GM12878 (cell line): ENCODE data around the gene RNF41. TPM values are rescaled to one million over a fixed set of nuclear protein-coding genes. Genes with fewer than 3 reads are reported as not detected.

Experiments
- ATAC-seq: fragments of 200-7000 bp; cut with Tn5 transposase; 3 replicates; pipeline ENCODE4 v1.9.1; 2020; ENCODE audit warnings: mild to moderate bottlenecking, moderate library complexity
- BruUV-seq: library from RNA; stranded (reverse); fragments of 400-500 nt; replicated peaks from 2 replicates; lab custom pipeline; 2021; lab: Mats Ljungman, UMichigan
- CTCF ChIA-PET: fragments of 300-600 bp; sonication (Branson Sonifier 250); formaldehyde crosslinking; extraction: SDS; loops from one replicate; lab custom pipeline; 2021; ENCODE audit warnings: inconsistent platforms; lab: Yijun Ruan, JAX
- POLR2A ChIA-PET: fragments of 350-600 bp; formaldehyde crosslinking; extraction: SDS; loops from one replicate; lab custom pipeline; 2021; ENCODE audit warnings: inconsistent platforms; lab: Charles Lee
- RAD21 ChIA-PET: fragments of 300-600 bp; sonication (Branson Sonifier 250); formaldehyde crosslinking; loops from one replicate; lab custom pipeline; 2023; ENCODE audit warnings: antibody characterized with exemption; ENCODE audit not compliant: unreplicated experiment; lab: Charles Lee
- SMC1A ChIA-PET: fragments of 300-600 bp; sonication (Branson Sonifier 250); formaldehyde crosslinking; loops from one replicate; lab custom pipeline; 2023; ENCODE audit not compliant: unreplicated experiment, uncharacterized antibody; lab: Charles Lee
- DNase-seq: peaks from one replicate; pipeline ENCODE4 v3.0.0-alpha.2; 2011; ENCODE audit warnings: low read depth, low spot score
- FAIRE-seq: peaks from 3 replicates; lab custom pipeline; 2011; peaks lifted over from hg19 to GRCh38; lab: Jason Lieb, UNC
- H2AFZ ChIP-seq: 2 replicates; pipeline ENCODE4 v1.6.0; 2011; ENCODE audit warnings: low read depth, low read length, control low read depth; ENCODE audit not compliant: control insufficient read depth
- H3K27ac ChIP-seq: 2 replicates; pipeline ENCODE4 v1.5.1; 2011; ENCODE audit warnings: control low read depth; ENCODE audit not compliant: control insufficient read depth, insufficient read depth
- H3K27me3 ChIP-seq, 2 experiments: replicated peaks in 1 of 2; 2 replicates each; pipeline versions ENCODE4 v1.6.0 to v1.6.1; 2011; ENCODE audit warnings: low read length in 1 of 2; ENCODE audit not compliant: control insufficient read depth in 2 of 2, insufficient read depth in 2 of 2
- H3K36me3 ChIP-seq, 2 experiments: 2 replicates each; pipeline ENCODE4 v1.5.1; 2011; ENCODE audit warnings: low read length in 1 of 2; ENCODE audit not compliant: control insufficient read depth in 2 of 2, insufficient read depth in 2 of 2
- H3K4me1 ChIP-seq: 2 replicates; pipeline ENCODE4 v1.6.1; 2011; ENCODE audit warnings: mild to moderate bottlenecking, low read length, moderate library complexity, mixed read lengths; ENCODE audit not compliant: control insufficient read depth, insufficient read depth
- H3K4me2 ChIP-seq: 2 replicates; pipeline ENCODE4 v1.6.0; 2011; ENCODE audit warnings: control low read depth; ENCODE audit not compliant: control insufficient read depth, insufficient read depth
- H3K4me3 ChIP-seq: fragments of 200-600 bp; sonication (generic); 2 replicates; pipeline ENCODE4 v1.5.1; 2016
- H3K79me2 ChIP-seq: 2 replicates; pipeline ENCODE4 v1.6.0; 2011; ENCODE audit warnings: low read length; ENCODE audit not compliant: control insufficient read depth, insufficient read depth
- H3K9ac ChIP-seq: 2 replicates; pipeline ENCODE4 v1.8.0; 2011; ENCODE audit warnings: low read length, control low read depth, mixed read lengths; ENCODE audit not compliant: control insufficient read depth, insufficient read depth
- H3K9me3 ChIP-seq: replicated peaks from 3 replicates; pipeline ENCODE4 v1.5.1; 2011; ENCODE audit warnings: mild to moderate bottlenecking, low read length; ENCODE audit not compliant: control insufficient read depth, insufficient read depth
- H4K20me1 ChIP-seq: 2 replicates; pipeline ENCODE4 v1.6.0; 2011; ENCODE audit not compliant: control insufficient read depth, insufficient read depth
- HDAC2 ChIP-seq: fragments of 200-600 bp; sonication (generic); IDR thresholded peaks from 2 replicates; pipeline ENCODE4 v1.6.1; 2017
- NR2C1 ChIP-seq: fragments of 450-650 bp; IDR thresholded peaks from 2 replicates; pipeline ENCODE4 v1.6.1; 2017; ENCODE audit warnings: antibody characterized with exemption, mild to moderate bottlenecking, moderate library complexity
- NR2F1 ChIP-seq: fragments of 450-650 bp; conservative IDR thresholded peaks from 2 replicates; pipeline ENCODE4 v1.6.1; 2017; ENCODE audit warnings: mild to moderate bottlenecking
- WGBS: methylation state at CpG from one replicate; pipeline ENCODE4 v1.1.6; 2016; ENCODE audit warnings: low lambda C conversion rate; ENCODE audit not compliant: insufficient replicate concordance, insufficient coverage; ENCODE audit errors: missing lambda C conversion rate; 5-methylcytosine and 5-hydroxymethylcytosine counted together
- in situ Hi-C: fragments of 300-500 bp; cut with MboI; formaldehyde crosslinking; loops from 9 replicates; pipeline ENCODE4 v1.14.3; 2018; ENCODE audit warnings: mixed read lengths
- intact Hi-C: fragments of 100-400 bp; cut with micrococcal nuclease; formaldehyde crosslinking; loops from one replicate; pipeline ENCODE4 v1.14.2; 2022; ENCODE audit not compliant: unreplicated experiment
- polyA plus RNA-seq, 11 experiments: library from polyadenylated mRNA; depleted of rRNA in 4 of 11; unstranded in 6 of 11; stranded (reverse) in 5 of 11; fragments of >200 nt; fragmentation: Nextera tagmentation in 4 of 11; fragmentation: Illumina TruSeq in 1 of 11; extraction: Ambion mirVana in 4 of 11; extraction: Trizol in 1 of 11; gene quantifications; 1 replicate in 1 of 11; 2 replicates in 10 of 11; pipeline versions ENCODE4 v1.2.1 to v1.2.3, GENCODE V29; 2011 to 2016; ENCODE audit warnings: inconsistent platforms in 2 of 11, missing spikeins in 2 of 11, low read depth in 1 of 11
- total RNA-seq, 4 experiments: library from RNA; depleted of rRNA in 3 of 4; stranded (reverse); fragments of >200 nt in 3 of 4; fragmentation: Illumina TruSeq in 1 of 4; extraction: Trizol in 1 of 4; gene quantifications; 2 replicates each; pipeline versions ENCODE4 v1.2.1 to v1.2.3, GENCODE V29; 2013 to 2021
- TF ChIP-seq, protein P1 (sequence below): fragments of 450-650 bp; IDR thresholded peaks from 2 replicates; pipeline ENCODE4 v1.6.1; 2016; ENCODE audit warnings: mild to moderate bottlenecking, moderate library complexity, borderline replicate concordance

Gene RNF41
- total and polyA plus RNA-seq, 10 of the 15 experiments (the other 5 are each of a cell fraction or from before 2014, with no cell fraction given): 11.1 to 47.8 (median 30.6) TPM

DNA sequence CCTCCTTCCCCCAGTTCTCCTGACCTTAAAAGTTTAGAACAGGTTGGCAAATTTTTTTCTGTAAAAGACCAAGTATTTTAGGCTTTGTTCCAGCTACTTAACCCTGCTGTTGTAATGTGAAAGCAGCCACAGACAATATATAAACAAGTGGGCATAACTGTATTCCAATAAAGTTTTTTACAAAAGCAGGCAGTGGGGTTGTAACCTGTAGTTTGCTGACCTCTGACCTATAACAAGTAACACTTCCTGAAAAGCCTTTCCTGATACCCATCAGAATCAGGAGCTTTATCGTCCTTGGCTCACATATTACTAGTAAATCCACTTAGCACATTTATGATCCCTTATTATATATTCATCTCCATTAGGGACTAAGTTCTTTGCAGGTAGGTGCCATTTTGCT is 19.4 kb downstream of the RNF41 start:
- RAD21 ChIA-PET: interaction anchor here (0.6 to 1.7 kb wide), 3 partner anchors 11 to 75 kb away, joined by 3 to 5 read pairs (median 5); partner anchors contain the start of genes ESYT1 and RNF41
- CTCF ChIA-PET: interaction anchor here (0.8 to 1.9 kb wide), 6 partner anchors 12 to 261 kb away, joined by 3 to 11 read pairs (median 4); partner anchors contain the start of genes ANKRD52, RNF41 and SMARCC2
- Histone ChIP-seq H3K36me3 (peaks cover 4 to 9% of the 10 kb centered on the region in 2 experiments), H3K27ac (no peak overlapping the region), H2AFZ (no peak overlapping the region)
- no TSS peak for BruUV-seq
- no peak for ATAC-seq
- TF ChIP-seq, protein P1, sequence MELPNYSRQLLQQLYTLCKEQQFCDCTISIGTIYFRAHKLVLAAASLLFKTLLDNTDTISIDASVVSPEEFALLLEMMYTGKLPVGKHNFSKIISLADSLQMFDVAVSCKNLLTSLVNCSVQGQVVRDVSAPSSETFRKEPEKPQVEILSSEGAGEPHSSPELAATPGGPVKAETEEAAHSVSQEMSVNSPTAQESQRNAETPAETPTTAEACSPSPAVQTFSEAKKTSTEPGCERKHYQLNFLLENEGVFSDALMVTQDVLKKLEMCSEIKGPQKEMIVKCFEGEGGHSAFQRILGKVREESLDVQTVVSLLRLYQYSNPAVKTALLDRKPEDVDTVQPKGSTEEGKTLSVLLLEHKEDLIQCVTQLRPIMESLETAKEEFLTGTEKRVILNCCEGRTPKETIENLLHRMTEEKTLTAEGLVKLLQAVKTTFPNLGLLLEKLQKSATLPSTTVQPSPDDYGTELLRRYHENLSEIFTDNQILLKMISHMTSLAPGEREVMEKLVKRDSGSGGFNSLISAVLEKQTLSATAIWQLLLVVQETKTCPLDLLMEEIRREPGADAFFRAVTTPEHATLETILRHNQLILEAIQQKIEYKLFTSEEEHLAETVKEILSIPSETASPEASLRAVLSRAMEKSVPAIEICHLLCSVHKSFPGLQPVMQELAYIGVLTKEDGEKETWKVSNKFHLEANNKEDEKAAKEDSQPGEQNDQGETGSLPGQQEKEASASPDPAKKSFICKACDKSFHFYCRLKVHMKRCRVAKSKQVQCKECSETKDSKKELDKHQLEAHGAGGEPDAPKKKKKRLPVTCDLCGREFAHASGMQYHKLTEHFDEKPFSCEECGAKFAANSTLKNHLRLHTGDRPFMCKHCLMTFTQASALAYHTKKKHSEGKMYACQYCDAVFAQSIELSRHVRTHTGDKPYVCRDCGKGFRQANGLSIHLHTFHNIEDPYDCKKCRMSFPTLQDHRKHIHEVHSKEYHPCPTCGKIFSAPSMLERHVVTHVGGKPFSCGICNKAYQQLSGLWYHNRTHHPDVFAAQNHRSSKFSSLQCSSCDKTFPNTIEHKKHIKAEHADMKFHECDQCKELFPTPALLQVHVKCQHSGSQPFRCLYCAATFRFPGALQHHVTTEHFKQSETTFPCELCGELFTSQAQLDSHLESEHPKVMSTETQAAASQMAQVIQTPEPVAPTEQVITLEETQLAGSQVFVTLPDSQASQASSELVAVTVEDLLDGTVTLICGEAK: peak; percentile 77
- TF ChIP-seq NR2C1 (peak; percentile 56; the same call in 1 of the 2 replicates), HDAC2 (no peak), NR2F1 (0 out of 2 replicates have a peak, but pooled peaks have one; percentile 32)
- TF ChIP-seq, all 136 proteins: peak for 3
- WGBS: 92% methylated on average over 1 of the region's 1 CpG
- no peaks in the 10 kb centered on the region; the same call in 1 of the 2 replicates for H4K20me1 ChIP-seq
- no peaks in the 10 kb centered on the region for H3K27me3 ChIP-seq
- DNase-seq (no peak), FAIRE-seq (no peak)
- H3K9me3 ChIP-seq: no peaks in the 10 kb centered on the region
- H3K4me1 ChIP-seq: no peaks in the 10 kb centered on the region
- H3K79me2 ChIP-seq: no peaks in the 10 kb centered on the region
- no peak overlapping the region for H3K4me3 ChIP-seq
- H3K4me2 ChIP-seq: no peak overlapping the region
- H3K9ac ChIP-seq: no peak overlapping the region
- ChIA-PET POLR2A (interaction anchor here (2.2 kb wide), 1 partner anchor 19 kb away, joined by 8 read pairs; the partner anchor contains the start of gene RNF41), SMC1A (interaction anchor here (1.0 kb wide), 1 partner anchor 235 kb away, joined by 3 read pairs; no protein-coding TSS in a partner anchor)
- intact Hi-C loops (no loop called here), in situ Hi-C loops (no loop called here)
